COLO668 (cell line): ENCODE data around the gene ABHD3.
"Not testable (repeated sequence)": the region's sequence is repeated elsewhere in the genome, so short reads cannot be mapped to it uniquely, and the experiment has no call there.

Experiments used
- DNase-seq: peaks from one replicate; lab custom pipeline; 2025; ENCODE audit not compliant: unreplicated experiment; lab: John Stamatoyannopoulos, UW

Gene ABHD3

DNA sequence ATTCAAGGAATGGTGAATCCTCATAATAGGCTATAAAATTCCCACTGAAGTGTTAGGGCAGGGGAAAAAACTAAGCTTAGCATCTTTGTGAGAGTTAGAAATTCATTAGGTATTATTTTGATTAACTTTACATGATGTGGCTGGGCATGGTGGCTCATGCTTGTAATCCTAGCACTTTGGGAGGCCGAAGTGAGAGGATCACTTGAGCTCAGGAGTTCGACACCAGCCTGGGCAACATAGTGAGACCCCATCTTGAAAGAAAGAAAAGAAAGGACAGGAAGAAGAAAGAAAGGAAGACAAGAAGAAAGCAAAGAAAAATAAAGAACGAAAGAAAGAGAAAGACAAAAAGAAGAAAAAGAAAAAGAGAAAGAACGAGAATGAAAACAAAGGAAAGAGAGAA, 52.5 kb downstream of the ABHD3 start:
- no peak for DNase-seq

GRCh38 chr18:21650311-21650710, 54.3 kb downstream of the ABHD3 start:
- DNase-seq, result no peak

DNA sequence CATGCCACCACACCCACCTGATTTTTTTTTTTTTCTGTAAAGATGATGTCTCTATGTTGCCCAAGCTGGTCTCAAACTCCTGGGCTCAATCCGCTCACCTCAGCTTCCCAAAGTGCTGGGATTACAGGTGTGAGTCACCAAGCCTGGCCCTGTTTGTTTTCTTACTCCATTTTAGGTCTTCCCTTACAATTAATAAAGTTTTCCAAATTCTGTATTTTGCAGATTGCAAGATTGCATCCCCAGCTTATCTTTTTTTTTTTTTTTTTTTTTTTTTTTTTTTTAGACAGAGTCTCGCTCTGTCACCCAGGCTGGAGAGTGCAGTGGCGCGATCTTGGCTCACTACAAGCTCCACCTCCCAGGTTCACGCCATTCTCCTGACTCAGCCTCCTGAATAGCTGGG, 64.2 kb downstream of the ABHD3 start:
- not testable (repeated sequence) for DNase-seq

DNA sequence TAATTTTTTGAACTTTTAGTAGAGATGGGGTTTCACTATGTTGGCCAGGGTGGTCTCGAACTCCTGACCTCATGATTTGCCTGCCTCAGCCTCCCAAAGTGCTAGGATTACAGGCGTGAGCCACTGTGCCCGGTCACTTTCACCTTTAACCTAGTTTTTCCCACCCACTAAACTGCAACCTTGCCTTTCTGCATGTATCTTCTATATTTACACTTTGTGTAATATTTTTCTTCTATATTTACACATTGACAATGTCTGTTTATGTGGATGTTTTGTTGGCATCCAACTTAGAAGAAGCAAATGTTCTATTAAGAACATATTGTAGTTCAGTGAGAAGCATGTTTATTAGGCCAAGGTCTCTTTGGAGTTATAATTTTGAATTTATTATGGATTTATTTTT, 65.8 kb downstream of the ABHD3 start:
- no peak for DNase-seq

GRCh38 chr18:21636769-21637168, 67.8 kb downstream of the ABHD3 start:
- no peak for DNase-seq

DNA sequence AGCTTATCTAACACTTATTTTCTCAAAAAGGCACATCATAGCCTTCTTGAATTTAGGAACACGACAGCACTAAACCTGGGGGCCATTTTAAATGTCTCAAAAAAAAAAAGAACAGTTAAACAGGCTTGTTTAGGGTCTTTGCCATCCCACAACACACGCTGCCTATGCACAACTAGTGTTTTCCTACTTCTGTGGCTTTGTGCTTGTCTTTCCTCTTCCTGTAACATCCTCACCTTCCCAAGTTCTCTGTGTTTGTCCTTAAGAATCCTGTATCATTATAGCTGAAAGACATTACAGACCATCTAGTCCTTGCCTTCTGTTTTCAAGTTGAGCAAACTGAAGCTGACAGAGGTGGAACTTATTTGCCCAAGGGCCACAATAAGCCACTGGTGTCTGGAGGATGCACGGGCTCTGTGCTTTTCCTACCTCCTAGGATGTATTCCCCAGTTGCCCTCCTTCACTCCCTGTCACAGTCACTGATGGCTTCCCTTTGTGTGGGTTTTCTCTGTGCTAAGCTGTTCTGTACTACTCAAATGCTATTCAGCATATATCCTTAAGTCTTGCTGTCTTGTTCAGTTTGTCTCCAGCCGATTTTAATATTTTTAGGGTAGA, 69.9 kb downstream of the ABHD3 start:
- no peak for DNase-seq

DNA sequence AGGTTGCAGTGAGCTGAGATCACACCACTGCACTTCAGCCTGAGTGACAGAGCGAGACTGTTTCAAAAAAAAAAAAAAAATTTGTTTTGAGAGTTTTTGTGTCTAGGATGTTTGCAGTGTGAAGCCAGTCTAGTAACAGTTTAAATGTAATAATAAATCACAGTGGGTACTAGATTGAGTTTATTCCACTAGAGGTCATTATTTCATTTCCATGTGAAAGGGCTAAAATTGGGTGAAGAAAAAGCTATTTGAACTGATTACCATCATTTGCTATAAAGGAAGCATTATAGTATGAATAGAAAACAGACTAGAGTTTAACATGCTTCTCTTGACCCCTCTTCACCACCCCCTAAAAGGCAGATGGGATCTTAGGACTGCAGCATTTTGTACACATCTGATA, 72.2 kb downstream of the ABHD3 start:
- no peak for DNase-seq

DNA sequence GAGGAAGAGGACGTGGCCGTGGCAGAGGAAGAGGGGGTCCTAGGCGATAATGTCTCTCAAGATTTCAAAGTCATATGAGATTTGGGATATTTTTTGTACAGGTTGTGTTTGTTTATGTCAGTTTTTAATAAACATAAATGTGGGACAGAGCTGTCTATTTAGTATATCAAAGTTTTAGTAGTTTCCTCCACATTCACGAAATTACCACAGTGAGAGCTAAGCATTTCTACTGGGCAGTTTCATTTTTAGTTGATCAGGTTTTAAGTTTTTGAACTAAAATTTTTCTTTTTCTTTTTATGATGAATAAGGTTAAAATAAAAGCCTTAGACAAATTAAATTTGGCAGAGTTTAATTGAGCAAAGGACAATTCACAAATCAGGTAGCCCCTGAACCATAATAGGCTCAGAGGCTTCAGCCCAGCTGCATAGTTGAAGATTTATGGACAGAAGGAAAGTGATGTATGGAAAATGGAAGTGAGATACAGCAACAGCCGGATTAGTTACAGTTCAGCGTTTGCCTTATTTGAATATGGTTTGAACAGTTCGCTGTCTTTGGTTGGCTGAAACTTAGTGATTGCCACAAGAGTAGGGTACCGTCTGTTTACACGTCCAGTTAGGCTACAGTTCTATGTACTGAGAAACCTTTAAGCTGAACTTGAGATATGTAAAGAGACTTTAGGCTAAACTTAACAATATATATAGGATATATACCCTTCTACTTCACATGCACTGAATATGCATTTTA, 75.3 kb downstream of the ABHD3 start:
- no peak for DNase-seq

- not testable (repeated sequence) for DNase-seq
These were observed 82.9 kb downstream of the ABHD3 start for GRCh38 chr18:21621640-21622039.

- DNase-seq, result peak; percentile 97
These were observed 92.2 kb downstream of the ABHD3 start, which contains the start of gene SNRPD1 for GRCh38 chr18:21612125-21613039. TSS of gene SNRPD1 (plus strand) at chr18:21612314. CDS start at chr18:21612430, 116 bp downstream.

DNA sequence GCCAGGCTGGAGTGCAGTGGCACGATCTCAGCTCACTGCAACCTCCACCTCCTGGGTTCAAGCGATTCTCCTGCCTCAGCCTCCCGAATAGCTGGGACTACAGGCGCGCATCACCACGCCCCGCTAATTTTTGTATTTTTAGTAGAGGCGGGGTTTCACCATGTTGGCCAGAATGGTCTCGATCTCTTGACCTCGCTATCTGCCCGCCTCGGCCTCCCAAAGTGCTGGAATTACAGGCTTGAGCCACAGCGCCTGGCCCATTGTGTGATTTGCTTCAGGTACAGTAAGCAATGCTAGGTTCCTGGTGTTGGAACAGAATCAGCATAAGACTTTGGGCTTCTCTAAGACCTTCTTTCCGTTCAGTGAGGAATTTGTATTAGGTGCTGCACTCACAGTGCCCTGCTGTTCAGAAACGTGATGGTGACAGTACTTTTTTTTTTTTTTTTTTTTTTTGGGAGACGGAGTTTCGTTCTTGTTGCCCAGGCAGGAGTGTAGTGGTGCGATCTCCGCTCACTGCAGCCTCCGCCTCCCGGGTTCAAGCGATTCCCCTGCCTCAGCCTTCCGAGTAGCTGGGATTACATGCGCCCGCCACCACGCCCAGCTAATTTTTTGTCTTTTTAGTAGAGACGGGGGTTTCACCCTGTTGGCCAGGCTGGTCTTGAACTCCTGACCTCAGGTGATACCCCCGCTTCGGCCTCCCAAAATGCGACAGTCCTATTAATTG, 93.0 kb downstream of the ABHD3 start:
- DNase-seq, result not testable (repeated sequence)

DNA sequence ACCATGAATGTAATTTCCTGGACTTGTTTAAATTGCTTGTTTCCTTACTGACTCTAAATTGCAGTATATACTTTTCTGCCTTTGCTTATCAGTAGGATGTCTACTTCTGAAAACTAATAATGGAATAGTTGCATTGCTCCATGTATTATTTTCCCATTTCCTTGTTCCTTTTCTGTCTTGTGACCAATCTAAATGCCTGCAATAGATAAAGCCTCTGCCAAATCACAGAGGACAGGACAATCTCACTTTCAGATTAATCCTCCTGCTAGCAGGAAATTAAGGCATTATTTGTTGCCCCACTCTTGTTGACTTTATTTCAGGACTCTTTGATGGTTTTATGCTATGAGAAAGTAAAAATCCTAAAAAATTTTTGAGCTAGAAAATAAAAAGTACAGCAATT, 99.4 kb downstream of the ABHD3 start:
- no peak for DNase-seq

DNA sequence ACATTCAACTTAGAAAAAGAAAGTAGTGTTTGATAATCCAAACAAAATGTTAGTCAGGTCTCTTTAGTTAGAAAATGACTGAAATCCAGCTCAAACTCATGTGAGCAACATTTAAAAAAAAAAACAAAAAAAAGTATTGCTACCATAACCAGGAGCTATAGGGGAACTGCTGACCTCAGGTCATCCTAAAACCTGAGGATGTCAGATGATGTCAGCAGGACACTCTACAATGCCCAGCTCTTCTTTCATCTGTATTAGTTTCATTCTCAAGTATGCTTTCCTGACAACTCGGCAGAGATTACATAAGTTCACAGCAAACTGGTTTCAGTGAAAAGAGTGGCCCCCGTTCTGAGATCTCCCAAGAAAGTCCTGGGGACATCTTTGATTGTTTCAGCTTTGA, 99.9 kb downstream of the ABHD3 start:
- DNase-seq, result no peak

GRCh38 chr18:21602299-21602587, 102.3 kb downstream of the ABHD3 start:
- DNase-seq, result no peak
